Measurements from ENCODE around the gene FGFBP2. TPM values are rescaled to one million over a fixed set of nuclear protein-coding genes. Genes with fewer than 3 reads are reported as not detected.

FGFBP2 gene
- total and polyA plus RNA-seq, 10 of the 15 experiments (the other 5 are each of a cell fraction or from before 2014, with no cell fraction given): 0.23 TPM; not detected in 9

DNA sequence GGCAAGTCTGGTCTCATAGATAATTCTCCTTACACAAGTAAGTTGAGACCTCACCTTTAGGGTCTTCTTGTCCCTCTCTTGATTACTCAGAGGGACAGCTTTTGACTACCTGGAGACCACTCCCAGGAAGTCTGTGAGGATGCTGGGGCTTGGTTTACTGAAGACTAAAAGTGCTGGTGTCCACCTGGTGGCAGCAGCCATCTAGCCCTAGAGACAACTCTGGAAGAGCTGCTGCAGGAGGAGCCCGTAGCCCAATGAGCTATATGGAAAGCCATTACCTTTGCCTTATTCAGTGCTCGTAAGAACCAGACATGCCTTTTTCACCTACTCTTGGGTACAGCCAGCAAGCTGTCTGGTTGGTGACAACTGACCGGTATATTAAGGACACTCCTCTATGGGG is 7.3 kb downstream of the FGFBP2 start:
- SMC1A ChIA-PET (ENCODE audit: uncharacterized antibody, unreplicated experiment): interaction anchor here (0.8 to 5.9 kb wide), 29 partner anchors 13 to 476 kb away, joined by 3 to 179 read pairs (median 4); partner anchors contain the start of gene FAM200B
- BruUV-seq (replicated peaks): no TSS peak
- 85% methylated on average over 3 of the region's 3 CpGs for WGBS (ENCODE audit: insufficient coverage, insufficient replicate concordance, low lambda C conversion rate, missing lambda C conversion rate)
- intact Hi-C loops (cut with micrococcal nuclease; ENCODE audit: unreplicated experiment) (loop anchor here (1.0 to 2.0 kb wide), 6 partner anchors 45 to 476 kb away; no protein-coding TSS in a partner anchor), in situ Hi-C loops (cut with MboI) (loop anchor here (5.0 to 25.0 kb wide), 3 partner anchors 71 to 718 kb away; no protein-coding TSS in a partner anchor)
- Histone ChIP-seq H3K4me2 (ENCODE audit: control insufficient read depth, insufficient read depth) (no peak overlapping the region), H3K36me3 (ENCODE audit: control insufficient read depth in 2 of 2, insufficient read depth in 2 of 2, low read length in 1 of 2) (no peaks in the 10 kb centered on the region), H3K9me3 (replicated peaks; ENCODE audit: control insufficient read depth, insufficient read depth, low read length) (no peaks in the 10 kb centered on the region; the same call in 2 of the 3 replicates), H3K27me3 (replicated peaks in 1 of 2; ENCODE audit: control insufficient read depth in 2 of 2, insufficient read depth in 2 of 2, low read length in 1 of 2) (no peaks in the 10 kb centered on the region), H3K4me1 (ENCODE audit: control insufficient read depth, insufficient read depth, low read length) (0 out of 2 replicates have a peak, but pooled peaks cover 3% of the 10 kb centered on the region), H4K20me1 (ENCODE audit: control insufficient read depth, insufficient read depth) (no peaks in the 10 kb centered on the region), H3K4me3 (no peak overlapping the region), H3K9ac (ENCODE audit: control insufficient read depth, insufficient read depth, low read length) (no peak overlapping the region), H3K79me2 (ENCODE audit: control insufficient read depth, insufficient read depth, low read length) (no peaks in the 10 kb centered on the region), H2AFZ (ENCODE audit: control insufficient read depth, low read depth, low read length) (no peak overlapping the region), H3K27ac (ENCODE audit: control insufficient read depth, insufficient read depth) (no peak overlapping the region)
- DNase-seq (ENCODE audit: low read depth, low spot score): no peak
- no peak for ATAC-seq
- CTCF ChIA-PET: interaction anchor here (0.6 to 6.1 kb wide), 35 partner anchors 9 to 719 kb away, joined by 3 to 194 read pairs (median 4); no protein-coding TSS in a partner anchor
- TF ChIP-seq ZNF207 (IDR thresholded peaks at IDR 0.05; ENCODE audit: borderline replicate concordance): no peak
- TF ChIP-seq, protein P1, sequence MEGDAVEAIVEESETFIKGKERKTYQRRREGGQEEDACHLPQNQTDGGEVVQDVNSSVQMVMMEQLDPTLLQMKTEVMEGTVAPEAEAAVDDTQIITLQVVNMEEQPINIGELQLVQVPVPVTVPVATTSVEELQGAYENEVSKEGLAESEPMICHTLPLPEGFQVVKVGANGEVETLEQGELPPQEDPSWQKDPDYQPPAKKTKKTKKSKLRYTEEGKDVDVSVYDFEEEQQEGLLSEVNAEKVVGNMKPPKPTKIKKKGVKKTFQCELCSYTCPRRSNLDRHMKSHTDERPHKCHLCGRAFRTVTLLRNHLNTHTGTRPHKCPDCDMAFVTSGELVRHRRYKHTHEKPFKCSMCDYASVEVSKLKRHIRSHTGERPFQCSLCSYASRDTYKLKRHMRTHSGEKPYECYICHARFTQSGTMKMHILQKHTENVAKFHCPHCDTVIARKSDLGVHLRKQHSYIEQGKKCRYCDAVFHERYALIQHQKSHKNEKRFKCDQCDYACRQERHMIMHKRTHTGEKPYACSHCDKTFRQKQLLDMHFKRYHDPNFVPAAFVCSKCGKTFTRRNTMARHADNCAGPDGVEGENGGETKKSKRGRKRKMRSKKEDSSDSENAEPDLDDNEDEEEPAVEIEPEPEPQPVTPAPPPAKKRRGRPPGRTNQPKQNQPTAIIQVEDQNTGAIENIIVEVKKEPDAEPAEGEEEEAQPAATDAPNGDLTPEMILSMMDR (IDR thresholded peaks at IDR 0.05 in 2 of 3, conservative IDR thresholded peaks at IDR 0.05 in 1 of 3; ENCODE audit: control insufficient read depth in 2 of 3, extremely low read depth in 1 of 3, insufficient read depth in 1 of 3, low read depth in 3 of 3, low read length in 3 of 3): 0 out of 6 replicates have a peak, but pooled peaks of 1 of the 3 experiments have one; percentile 13
- no peak for FAIRE-seq
- POLR2A ChIA-PET: interaction anchor here (1.7 kb wide), 1 partner anchor 73 kb away, joined by 12 read pairs; no protein-coding TSS in a partner anchor
- RAD21 ChIA-PET (ENCODE audit: unreplicated experiment): interaction anchor here (0.7 to 6.1 kb wide), 26 partner anchors 8 to 476 kb away, joined by 3 to 142 read pairs (median 4); partner anchors contain the start of gene FAM200B

Measured in GM12878 (cell line).